T1000 (cell line): Measurements from ENCODE around the gene PTBP2.

Experiments
- DNase-seq: peaks from one replicate; lab custom pipeline; 2025; ENCODE audit warnings: mixed read lengths; lab: John Stamatoyannopoulos, UW

PTBP2 gene

GRCh38 chr1:96820671-96821070, 99.1 kb downstream of the PTBP2 start:
- DNase-seq, result no peak

DNA sequence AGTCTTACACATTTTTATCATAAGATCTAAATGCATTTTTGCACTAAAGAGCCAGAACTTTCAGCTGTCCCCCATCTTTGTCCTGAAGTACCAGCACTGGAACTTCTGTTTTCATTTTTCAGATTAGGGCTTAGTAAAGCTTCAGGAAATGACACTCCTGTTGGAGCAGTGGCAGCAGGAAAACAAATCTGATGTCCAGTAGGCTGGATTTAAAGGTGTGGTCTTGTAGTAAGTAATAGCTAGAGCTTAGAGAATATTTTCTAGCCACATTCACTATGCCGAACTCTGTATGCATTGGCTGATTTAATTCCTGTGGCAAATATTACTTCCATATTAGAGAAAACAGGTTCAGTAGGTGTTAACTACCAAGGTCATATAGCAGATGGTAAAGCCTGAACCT, 103.6 kb downstream of the PTBP2 start:
- DNase-seq, result no peak

DNA sequence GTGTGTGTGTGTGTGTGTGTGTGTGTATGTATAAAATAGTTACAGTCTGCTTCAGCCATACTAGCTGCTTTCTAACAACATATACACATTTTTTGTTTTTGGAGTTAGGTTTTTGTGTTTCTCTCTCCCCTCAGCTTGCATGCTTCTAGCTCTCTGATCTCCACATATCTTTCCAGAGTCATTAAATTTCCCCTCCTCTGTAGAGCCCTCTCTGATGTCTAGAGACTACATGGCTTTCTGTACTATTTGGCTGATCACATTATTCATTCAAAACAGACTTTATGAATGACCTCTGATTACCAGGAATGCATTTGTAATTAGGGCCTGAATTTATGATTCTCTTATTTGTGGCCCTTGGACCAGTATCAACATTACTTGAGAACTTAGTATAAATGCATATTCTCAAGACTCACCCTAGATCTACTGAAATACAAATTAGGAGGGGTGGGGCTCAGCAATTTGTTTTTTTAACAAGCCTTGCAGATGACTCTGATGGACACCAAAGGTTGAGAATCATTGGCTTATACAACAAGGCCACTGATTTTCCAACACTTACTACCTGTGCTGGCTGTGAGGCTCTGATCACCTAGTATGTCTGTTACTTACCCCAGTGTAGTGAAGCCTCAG, 104.5 kb downstream of the PTBP2 start:
- no peak for DNase-seq

- DNase-seq, result no peak
Measured at GRCh38 chr1:96833376-96833775, 111.8 kb downstream of the PTBP2 start.

- DNase-seq, result no peak
Measured at GRCh38 chr1:96834986-96835385, 113.4 kb downstream of the PTBP2 start.

DNA sequence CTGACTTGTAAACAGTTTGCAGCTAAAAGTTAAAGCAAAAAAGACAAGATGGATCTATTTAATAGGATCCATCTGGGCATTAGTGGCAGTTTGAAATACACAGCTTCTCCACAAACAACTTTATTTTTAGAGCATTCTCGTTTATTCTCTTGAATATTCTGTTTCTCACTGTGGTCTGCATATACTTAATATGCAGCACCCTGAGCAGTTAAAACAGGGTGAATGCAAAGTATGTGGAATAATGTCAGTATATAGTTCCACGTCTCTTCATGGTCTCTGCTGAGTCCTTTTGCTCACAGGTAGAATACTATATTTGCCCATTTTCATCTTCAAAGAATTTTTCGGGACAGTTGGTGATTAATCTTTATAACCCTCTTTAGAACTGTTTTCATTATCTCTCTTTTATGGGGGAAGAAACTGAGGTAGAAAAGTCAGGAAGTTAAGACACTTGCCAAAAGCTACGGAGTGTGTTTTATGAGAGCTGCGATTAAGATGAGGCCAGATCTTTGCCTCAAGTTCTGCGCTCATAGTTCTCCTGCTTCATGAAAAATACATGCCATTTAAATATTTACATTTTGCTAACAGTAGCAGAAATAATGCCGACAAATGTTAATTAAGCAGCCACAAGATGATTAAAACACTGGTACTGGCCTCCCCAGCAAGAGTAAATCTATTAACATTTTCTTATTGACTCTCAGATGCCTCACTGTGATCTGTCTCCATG, 115.6 kb downstream of the PTBP2 start:
- no peak for DNase-seq

GRCh38 chr1:96837781-96838216, 116.2 kb downstream of the PTBP2 start:
- DNase-seq, result no peak

- DNase-seq, result no peak
Measured at GRCh38 chr1:96840396-96840795, 118.8 kb downstream of the PTBP2 start.

GRCh38 chr1:96842215-96842614, 120.6 kb downstream of the PTBP2 start:
- no peak for DNase-seq

GRCh38 chr1:96843196-96843595, 121.6 kb downstream of the PTBP2 start:
- DNase-seq, result no peak

DNA sequence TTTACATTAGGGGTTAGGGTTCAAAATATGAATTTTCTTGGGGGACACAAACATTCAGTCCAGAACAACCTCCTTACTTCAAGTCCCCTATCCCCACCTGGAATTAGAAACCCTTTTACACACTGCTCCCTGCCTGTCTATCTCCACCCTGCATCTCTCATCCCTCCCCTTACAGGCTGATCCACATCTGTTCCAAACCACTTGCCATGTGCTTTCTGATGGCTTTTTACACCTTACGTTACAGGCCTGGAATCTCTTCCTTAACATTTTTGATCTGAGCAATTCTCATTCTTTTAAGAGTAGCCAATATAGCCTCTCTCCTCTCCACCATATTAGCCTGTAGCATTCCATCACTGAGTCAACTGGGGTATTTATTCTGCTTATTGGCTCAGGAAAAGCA, 122.0 kb downstream of the PTBP2 start:
- no peak for DNase-seq

DNA sequence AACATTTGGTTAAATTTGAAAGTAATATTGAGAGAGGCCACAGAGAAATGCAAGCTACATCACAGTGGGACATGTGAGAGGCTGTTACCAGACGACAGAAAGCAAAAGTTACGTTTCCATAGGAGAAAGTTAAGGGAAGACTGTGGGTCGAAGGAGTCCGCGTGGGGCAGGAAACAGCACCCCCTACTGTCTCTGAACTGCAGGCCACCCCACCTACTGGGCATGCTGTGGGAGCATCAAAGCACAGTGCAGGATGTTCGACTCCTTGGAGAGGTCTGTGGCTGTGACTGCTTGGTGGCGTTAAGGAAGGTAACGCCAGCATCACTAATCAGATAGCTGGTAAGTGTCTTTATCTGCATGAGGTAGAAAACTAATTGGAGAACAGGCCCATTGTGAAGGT, 123.9 kb downstream of the PTBP2 start:
- DNase-seq, result no peak

- DNase-seq, result no peak
Measured at GRCh38 chr1:96861836-96862235, 140.3 kb downstream of the PTBP2 start.

- no peak for DNase-seq
Measured at GRCh38 chr1:96863449-96863848, 141.9 kb downstream of the PTBP2 start.
